RCC 7860 (cell line): Measurements from ENCODE around the gene NOD1.
A peak's percentile ranks its signal among the peaks of the same experiment; 100 is the strongest.
"Not testable (repeated sequence)": the region's sequence is repeated elsewhere in the genome, so short reads cannot be mapped to it uniquely, and the experiment has no call there.

ENCODE experiments used
- DNase-seq: peaks from one replicate; pipeline ENCODE4 v3.0.0-alpha.2; 2015; ENCODE audit warnings: low spot score
- FAIRE-seq: peaks from 2 replicates; lab custom pipeline; 2012; peaks lifted over from hg19 to GRCh38; lab: Jason Lieb, UNC

The NOD1 gene

DNA sequence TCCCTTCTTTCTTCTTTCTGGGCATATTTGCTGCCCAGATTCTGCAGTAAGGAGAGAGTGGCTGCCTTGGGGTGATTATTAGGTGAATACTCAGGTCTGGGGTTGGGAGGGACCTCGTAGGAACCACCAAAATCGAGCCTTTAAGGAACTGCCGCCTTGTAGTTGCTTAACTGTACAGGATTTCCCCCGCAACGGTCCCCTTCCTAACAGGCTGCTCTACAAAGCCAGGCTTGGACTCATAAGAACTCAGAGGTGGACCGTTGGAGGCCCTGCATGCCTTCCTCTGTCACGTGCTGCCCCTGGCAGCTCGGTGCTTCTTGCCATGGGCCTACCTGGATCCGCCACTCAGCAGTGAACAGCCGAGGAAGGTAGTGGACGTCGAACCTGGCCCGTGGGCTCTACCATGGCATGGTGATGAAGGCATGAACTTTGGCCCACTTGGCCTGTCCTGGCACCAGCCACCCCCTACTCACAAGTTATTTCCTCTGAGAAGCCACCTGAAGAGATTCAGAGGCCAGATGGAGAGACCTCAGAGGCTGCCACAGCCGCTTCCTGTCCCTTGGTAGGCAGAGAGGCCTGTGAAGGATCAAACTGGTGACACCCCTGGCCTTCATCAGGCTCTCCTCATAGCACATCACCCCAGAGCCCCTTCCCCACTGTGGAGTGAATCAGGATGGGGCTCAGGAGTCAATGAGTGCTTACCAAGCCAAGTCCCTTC is 54.6 kb downstream of the NOD1 start:
- DNase-seq (no peak), FAIRE-seq (no peak)

DNA sequence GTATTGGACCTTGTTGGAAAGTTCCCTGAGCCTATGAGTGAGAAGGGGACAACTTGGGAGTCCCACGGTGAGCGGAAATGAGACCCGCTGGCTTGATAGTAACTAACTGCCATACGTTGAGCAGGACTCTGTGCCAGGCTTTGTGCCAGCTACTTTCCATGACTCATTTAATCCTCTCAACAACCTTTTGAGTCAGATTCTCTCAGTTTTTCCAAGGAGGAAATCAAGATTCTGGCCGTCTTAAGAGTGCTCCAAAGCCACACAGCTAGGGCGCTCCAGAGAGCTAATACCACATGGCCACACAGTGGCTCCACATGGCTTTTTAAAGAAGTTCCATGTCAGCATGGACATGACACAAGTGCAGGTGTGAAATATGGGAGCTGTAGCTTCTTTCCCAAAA is 55.7 kb downstream of the NOD1 start:
- DNase-seq (no peak), FAIRE-seq (no peak)

DNA sequence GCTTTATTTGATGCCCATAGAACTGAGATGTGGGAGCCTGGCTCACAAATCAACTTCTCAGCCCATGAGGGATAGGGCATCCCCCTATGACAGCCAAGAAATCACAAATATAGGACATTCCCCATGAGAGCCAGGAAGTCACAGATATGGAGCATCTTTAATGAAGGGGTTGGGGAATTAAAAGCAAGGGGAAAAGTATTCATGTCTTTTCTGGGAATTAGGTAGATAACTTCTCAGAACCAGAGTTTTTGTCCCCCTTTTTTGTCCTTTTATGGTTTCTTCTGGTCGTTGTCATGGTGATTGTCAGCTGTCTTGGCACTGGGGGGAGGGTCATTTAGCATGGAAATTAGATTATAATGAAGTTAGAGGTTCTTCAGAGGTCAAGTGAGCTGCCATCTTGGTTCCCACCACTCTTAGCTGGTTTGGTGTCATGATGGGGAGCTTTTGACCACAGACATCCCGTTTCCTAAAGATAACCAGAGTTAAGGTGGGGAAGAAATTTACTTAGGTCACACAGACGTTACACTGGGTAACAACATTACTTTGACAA is 56.9 kb downstream of the NOD1 start:
- FAIRE-seq (no peak), DNase-seq (no peak)

DNA sequence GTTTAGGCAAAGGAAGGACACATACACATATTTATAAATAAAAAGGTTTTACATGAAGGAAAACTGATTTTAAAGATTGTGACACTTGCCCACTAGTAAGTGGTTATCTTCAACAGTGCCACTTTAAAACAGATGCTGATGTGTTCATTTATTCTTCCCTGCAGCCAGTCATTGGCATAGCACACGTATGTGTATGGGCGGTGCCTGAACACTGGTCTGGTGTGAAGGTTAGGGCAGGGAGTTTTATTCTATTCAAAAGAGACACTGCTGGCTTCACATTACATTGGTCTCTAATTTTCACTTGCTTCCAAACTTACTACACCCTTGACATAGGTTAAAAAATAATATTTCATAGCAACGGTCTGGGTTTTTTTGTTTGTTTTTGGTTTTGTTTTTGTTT is 57.9 kb downstream of the NOD1 start:
- no peak for FAIRE-seq

DNA sequence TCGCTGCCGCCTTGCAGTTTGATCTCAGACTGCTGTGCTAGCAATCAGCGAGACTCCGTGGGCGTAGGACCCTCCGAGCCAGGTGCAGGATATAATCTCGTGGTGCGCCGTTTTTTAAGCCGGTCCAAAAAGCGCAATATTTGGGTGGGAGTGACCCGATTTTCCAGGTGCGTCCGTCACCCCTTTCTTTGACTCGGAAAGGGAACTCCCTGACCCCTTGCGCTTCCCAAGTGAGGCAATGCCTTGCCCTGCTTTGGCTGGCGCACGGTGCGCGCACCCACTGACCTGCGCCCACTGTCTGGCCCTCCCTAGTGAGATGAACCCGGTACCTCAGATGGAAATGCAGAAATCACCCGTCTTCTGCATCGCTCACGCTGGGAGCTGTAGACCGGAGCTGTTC is 58.5 kb downstream of the NOD1 start:
- FAIRE-seq = not testable (repeated sequence)

More for the DNA sequence above, 57.9 kb downstream of the NOD1 start:
- no peak for DNase-seq

DNA sequence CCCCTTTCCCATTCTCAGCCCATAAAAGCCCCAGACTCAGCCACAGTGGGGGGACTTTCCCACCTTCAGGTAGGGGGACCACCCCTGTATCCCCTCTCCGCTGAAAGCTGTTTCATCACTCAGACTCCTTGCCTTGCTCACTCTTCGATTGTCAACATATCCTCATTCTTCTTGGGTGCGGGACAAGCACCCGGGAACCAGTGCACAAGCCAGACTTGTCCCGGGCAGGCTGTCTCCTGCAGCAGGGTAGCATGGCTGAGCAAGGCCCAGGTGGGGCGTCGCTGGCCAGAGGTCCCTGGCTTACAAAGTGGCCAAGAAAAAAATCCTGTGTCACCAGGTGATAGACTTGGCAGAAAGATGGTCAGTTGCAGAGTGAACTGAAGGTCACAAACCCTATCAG is 64.7 kb downstream of the NOD1 start:
- no peak for DNase-seq
- no peak for FAIRE-seq

More for the DNA sequence above, 58.5 kb downstream of the NOD1 start:
- not testable (repeated sequence) for DNase-seq

DNA sequence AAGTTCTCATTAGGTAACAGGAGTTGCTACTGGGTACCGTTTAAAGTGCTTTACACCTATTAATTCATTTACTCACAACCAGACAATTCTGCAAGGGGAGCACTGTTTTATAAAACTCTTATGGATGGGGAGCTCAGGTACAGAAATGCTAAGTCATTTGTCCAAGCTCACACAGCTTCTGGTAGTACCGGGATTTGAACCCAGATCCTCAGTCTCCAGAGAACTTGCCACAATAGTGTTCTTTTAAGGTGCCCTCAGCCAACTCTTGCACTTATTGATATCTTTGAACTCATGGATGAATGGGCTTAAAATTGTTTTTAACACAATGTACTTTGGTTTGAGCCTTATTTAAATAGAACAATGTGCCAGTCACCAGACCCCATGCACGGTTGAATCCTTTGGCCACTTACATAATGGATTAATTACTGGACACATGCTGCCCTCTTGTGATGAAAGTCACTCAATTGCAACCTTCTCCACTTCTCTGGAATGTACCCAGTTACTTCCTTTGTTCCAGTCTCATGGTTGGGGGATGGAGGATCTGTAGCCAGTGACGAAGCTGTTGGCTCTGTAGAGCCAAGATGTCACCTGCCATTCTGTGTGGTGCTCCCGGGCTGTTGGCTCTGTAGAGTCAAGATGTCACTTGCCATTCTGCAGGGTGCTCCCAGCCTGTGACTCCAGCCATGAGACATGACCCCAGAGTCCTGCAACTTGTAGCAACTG is 65.6 kb downstream of the NOD1 start:
- DNase-seq = peak; percentile 77
- FAIRE-seq = peak; percentile 83

DNA sequence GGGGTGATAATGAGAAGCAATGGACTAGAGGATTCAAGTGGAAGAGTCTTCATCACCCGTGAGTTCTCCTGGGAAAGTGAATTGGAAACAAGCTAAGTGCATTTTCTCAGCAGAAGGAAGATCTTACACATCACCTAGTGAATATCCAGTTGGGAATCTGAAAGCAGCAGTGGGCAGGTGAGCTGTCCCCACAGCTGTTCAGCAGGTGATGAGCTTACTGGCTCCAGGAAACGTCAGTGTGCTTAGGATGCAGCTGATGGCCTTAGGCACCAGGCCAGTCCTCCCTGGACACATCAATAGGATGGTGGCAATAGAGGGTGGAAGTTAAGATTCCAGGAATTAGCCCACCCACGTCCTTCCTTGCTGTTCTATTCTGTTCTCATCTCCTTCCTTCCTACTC is 66.7 kb downstream of the NOD1 start:
- no peak for DNase-seq
- FAIRE-seq = no peak

DNA sequence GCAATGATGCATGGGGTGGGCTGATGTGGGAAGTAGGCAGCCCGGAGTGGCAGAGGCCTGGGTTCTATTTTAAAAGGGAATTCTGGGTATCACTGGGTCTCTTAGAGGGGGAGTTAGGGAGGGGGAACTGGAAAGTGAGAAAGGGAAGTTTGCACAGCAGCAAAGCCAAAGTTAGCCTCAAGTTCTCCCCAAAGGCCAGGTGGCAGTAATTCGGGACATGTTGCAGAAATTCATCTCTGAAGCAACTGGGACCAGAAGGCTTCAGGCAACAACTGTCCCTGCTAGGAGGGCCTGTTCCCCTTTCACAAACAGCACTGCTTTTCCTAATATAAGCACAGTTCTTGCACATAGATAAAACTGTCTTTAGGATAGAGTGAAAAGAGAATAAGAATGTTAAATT is 67.4 kb downstream of the NOD1 start:
- FAIRE-seq (no peak), DNase-seq (no peak)

DNA sequence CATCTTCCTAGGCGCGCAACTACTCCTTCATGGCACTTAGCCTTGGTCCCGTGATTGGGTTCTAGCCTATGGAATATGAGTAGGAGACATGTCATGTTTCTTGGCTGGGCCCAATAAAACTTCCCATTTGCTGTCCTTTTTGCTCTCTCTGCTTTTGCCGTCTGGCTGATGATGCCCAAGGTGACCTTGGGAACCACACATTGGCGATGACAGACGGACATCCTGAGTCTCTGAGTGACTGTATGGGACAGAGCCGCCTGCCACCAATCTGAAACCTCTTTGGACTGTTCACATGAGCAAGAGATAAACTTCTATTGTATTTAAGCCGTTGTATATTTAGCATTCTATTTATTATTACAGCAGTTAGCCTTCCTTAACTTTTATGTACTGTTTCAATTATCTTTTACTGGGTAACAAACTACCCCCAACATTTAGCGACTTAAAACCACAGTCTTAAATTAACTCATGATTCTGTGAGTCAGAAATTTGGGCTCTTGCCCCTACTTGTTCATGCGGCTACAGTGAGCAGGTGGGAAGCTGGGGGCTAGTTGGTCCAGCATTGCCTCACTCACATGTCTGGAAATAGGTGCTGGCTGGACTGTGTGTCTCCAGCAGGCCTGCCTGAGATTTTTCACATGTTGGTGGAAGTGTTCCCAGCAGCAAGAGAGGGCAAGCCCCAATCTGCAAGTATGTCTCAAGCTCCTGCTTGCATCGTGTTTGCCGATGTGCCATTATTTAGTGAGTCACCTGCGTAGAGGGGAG is 71.7 kb downstream of the NOD1 start:
- FAIRE-seq = no peak
- DNase-seq = no peak

DNA sequence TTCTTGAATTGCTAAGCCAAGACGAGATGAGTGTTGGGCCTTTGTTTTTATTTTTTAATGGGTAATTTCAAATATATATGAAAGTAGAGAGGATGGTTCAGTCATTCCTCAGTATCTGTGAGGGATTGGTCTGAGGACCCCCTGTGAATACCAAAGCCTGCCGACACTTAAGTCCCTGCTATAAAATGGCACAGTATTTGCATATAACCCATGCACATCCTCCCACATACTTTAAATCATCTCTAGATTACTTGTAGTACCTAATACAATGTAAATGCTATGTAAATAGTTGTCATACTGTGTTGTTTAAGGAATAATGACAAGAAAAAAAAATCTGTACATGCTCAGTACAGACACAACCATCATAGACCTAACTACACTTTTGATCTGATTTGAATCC is 73.4 kb downstream of the NOD1 start:
- DNase-seq (no peak), FAIRE-seq (no peak)

DNA sequence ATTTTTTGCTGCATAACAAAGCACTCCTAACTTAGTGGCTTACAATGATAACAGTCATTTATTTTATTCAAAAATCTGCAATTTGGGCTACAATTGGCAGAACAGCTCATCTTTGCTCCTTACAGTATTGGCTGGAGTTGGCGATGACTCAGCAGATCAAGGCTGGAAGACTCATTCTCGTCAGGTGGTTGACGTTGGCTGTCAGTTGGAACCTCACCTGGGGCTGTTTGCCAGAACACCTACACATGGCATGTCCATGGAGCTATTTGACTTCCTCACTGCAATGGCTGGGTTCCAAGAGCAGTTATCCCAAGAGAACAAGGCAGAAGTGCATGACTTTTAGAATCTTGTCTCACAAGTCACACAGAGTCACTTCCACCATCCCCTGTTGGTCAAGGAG is 75.1 kb downstream of the NOD1 start:
- DNase-seq (no peak), FAIRE-seq (no peak)

DNA sequence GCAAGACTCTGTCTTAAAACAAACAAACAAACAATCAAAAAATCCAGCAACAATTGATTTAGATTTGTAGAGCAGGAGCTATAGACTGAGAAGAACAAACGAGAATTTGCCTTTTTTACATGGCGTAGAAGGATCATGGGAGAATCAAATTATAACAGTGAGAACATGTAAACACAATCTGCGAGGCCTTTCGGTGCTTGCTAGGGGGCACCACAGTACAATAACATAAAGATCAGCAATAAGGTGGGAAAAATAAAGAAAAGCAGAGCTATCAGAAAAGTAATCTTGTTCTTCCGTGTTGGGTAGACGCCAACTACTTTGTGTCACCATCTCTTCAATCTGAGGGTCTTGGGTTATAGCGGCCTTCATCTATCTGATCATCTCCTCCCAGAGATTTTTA is 82.2 kb downstream of the NOD1 start:
- FAIRE-seq (no peak), DNase-seq (no peak)

DNA sequence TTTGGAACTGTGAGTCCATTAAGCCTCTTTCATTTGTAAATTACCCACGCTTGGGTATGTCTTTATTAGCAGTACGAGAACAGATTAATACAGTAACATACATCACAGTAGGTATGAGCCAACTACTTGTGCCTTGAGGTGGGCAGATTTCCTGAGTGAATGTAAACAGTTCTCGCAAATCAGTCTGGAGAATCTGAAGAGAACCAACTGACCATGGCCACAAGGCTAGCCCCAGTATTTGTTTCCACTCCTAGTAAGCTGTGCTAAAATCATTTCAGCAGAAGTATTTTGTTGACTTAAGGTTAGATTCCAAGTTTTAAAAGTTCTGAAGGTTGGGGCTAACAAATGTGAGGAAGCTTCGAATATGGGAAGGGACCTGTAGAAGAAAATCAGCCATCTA is 82.9 kb downstream of the NOD1 start:
- DNase-seq (no peak), FAIRE-seq (no peak)

DNA sequence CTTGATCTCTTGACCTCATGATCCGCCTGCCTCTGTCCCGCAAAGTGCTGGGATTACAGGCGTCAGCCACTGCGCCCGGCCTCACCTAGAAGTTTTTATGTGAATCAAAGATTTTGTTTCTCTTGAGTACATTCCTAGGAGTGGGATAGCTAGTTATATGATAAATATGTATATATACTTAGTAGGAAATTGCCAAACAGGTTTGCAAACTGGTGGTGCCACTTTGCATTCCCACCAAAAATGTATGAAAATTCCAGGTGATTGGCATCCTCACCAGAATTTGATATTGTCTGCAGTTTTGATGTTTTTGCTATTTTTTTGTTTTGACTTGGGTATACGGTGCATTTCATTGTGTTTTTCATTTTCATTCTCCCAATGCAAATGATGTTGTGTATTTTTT is 86.8 kb downstream of the NOD1 start:
- FAIRE-seq (no peak), DNase-seq (no peak)

DNA sequence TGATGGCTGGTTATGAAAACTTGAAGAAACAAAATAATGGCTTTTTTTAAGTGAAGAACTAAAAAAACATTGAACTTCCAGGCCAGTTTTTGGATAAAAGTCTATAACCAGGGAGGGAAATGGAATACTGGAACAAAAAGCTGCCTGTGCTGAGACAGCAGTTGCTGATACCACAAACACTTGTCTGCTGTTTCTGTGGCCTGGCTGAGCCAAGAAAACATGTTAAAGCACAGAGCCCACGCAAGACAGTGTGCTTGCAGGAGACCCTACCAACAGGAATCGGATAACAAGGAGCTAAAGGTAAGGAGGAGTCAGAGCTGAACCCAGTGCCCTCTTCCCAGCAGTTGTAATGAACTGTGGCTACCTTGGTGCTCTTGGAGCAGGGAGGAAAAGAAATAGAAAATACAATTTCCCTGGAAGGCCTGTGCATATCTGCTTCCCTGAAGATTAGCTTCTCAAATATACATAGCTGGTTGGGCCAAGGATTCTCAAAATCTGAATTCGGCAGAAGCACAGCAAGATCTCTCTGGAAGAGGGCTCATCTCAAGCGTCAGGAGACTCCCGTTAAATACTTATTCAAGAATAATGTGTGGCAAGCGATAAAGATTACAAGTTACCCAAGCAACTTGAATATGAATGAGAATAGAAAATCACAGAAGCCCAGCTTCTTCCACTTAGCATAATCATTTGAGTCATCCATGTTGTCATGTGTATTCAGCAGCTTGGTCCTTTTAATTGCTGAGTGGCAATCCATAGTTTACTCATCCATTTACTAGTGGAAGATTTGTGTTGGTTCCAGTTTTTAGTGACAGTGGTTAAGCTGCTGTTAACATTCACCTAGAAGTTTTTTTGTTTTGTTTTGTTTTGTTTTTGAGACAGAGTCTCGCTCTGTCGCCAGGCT is 87.6 kb downstream of the NOD1 start:
- FAIRE-seq = no peak
- no peak for DNase-seq

DNA sequence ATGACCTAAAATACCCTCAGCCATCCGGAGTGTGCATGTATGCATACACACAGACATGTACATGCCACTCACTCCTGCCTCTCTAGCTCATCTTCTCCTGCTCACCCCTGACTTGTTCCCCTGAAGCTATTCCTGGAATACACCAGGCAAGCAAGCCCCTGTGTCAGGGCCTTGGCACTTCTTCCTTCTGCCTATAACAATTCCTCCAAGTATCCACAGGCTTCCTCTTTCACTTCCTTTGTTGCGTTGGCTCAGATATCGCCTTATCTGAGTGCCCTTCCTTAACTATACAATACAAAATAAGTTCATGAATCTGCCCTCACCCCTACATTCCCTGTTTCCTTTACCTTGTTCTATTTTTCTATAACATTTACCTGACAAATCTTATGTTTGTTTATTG is 88.8 kb downstream of the NOD1 start:
- FAIRE-seq = no peak
- DNase-seq = no peak

DNA sequence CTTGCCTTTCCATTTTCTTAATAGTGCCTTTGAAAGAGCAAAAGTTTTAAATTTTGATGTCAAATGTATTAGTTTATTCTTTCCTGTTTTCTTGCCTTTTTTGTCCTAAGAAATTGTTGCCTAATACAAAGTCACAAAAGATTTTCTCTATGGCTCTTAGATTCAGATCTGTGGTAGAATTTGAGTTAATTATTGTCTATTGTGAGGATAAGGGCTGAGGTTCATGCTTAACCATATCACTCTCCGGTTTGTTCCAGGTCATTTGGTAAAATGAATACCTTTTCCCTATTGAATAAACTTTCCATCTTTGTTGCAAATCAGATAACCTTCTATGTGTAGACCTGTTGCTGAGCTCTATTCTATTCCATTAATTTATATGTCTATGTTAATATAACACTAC is 96.0 kb downstream of the NOD1 start:
- FAIRE-seq = peak; percentile 93
- peak; percentile 40 for DNase-seq

DNA sequence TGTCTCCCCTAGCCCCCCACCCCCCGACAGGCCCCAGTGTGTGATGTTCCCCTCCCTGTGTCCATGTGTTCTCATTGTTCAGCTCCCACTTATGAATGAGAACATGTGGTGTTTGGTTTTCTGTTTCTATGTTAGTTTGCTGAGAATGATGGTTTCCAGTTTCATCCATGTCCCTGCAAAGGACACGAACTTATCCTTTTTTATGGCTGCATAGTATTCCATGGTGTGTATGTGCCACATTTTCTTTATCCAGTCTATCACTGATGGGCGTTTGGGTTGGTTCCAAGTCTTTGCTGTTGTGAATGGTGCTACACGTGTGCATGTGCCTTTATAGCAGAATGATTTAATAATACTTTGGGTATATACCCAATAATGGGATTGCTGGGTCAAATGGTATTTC is 97.8 kb downstream of the NOD1 start:
- not testable (repeated sequence) for DNase-seq, FAIRE-seq

DNA sequence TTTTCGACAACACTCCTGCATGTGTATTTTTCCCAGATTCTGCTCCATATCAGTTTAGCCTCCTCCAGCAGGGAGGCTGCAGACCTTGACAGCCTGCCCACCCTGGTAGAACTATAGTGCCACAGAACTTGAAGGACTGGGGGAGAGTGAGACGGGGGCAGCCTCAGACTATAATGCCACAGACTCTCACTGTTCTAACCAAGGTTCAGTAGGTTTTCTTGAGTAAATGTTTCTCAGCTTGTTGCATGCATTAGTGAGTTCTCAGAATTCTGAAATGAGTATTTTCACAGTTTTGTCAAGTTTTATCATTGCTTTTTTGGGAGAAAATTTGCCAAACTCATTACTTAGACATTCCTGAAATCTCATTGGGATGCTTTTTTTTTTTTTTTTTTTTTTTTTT is 98.3 kb downstream of the NOD1 start:
- FAIRE-seq = no peak
- no peak for DNase-seq

DNA sequence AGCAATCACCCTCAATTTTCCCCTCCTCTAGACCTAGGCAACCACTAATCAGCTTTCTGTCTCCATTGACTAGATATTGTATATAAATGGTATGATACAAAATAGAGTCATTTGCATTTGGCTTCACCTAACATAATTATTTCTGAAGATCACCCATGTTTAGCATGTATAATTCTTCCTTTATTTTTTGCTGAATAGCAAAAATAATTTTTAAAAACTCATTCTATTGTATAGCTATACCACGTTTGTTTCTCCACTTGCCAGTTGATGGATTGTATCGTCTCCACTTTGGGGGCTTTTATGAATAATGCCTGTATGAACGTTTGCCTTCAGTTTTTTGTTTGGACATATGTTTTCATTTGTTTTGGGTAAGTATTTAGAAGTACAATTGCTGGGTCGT is 98.8 kb downstream of the NOD1 start:
- DNase-seq (no peak), FAIRE-seq (no peak)
